ENCODE results near the gene RBFOX2. TPM values are rescaled to one million over a fixed set of nuclear protein-coding genes. Genes with fewer than 3 reads are reported as not detected.

RBFOX2 gene
- total and polyA plus RNA-seq, 4 donors: 14.2 to 53.6 (median 25.6) TPM

- Histone ChIP-seq H3K4me3 (ENCODE audit: low read depth in 1 of 3, low read length in 3 of 3) (no peak overlapping the region), H3K9ac (ENCODE audit: low read depth in 1 of 2, low read length in 2 of 2) (no peak overlapping the region), H3K27ac (ENCODE audit: low read depth in 1 of 2, low read length in 2 of 2) (no peak overlapping the region), H3K27me3 (ENCODE audit: control insufficient read depth in 4 of 4, insufficient read depth in 4 of 4, low read length in 3 of 4) (no peaks in the 10 kb centered on the region), H3K4me1 (ENCODE audit: control insufficient read depth in 4 of 4, insufficient read depth in 4 of 4, low read length in 3 of 4) (peaks cover 4 to 66% (median 49%) of the 10 kb centered on the region in 4 donors), H3K9me3 (ENCODE audit: control insufficient read depth in 4 of 4, low read length in 3 of 4) (no peaks in the 10 kb centered on the region), H3K36me3 (ENCODE audit: control insufficient read depth in 4 of 4, insufficient read depth in 3 of 4, low read depth in 1 of 4, low read length in 3 of 4) (no peaks in the 10 kb centered on the region)
- no peak for DNase-seq (ENCODE audit: low spot score)
- TF ChIP-seq RAD21 (IDR thresholded peaks at IDR 0.05) (peak in 1 of 2 donors; percentile 24), NR2F2 (IDR thresholded peaks at IDR 0.05) (peak; percentile 58), TAF1 (conservative IDR thresholded peaks at IDR 0.05) (no peak), HNF4A (conservative IDR thresholded peaks at IDR 0.05) (peak in 1 of 2 donors; percentile 22), RXRA (IDR thresholded peaks at IDR 0.05) (peak; percentile 38 to 53)
- WGBS: 63% methylated on average over 8 of the region's 8 CpGs
Measured at GRCh38 chr22:35919002-35919542, 109.6 kb downstream of the RBFOX2 start.

- WGBS: 44% methylated on average over 3 of the region's 3 CpGs
- Histone ChIP-seq H3K4me1 (ENCODE audit: control insufficient read depth in 4 of 4, insufficient read depth in 4 of 4, low read length in 3 of 4) (peaks cover 4 to 71% (median 54%) of the 10 kb centered on the region in 4 donors), H3K27ac (ENCODE audit: low read depth in 1 of 2, low read length in 2 of 2) (no peak overlapping the region)
Measured at GRCh38 chr22:35918456-35918855, 110.2 kb downstream of the RBFOX2 start.

GRCh38 chr22:35917651-35918050 lies 111.0 kb downstream of the RBFOX2 start:
- Histone ChIP-seq H3K27me3 (ENCODE audit: control insufficient read depth in 4 of 4, insufficient read depth in 4 of 4, low read length in 3 of 4) (no peaks in the 10 kb centered on the region), H3K36me3 (ENCODE audit: control insufficient read depth in 4 of 4, insufficient read depth in 3 of 4, low read depth in 1 of 4, low read length in 3 of 4) (no peaks in the 10 kb centered on the region), H3K4me1 (ENCODE audit: control insufficient read depth in 4 of 4, insufficient read depth in 4 of 4, low read length in 3 of 4) (peaks cover 1 to 67% (median 52%) of the 10 kb centered on the region in 4 donors), H3K9me3 (ENCODE audit: control insufficient read depth in 4 of 4, low read length in 3 of 4) (no peaks in the 10 kb centered on the region), H3K27ac (ENCODE audit: low read depth in 1 of 2, low read length in 2 of 2) (no peak overlapping the region), H3K4me3 (ENCODE audit: low read depth in 1 of 3, low read length in 3 of 3) (no peak overlapping the region), H3K9ac (ENCODE audit: low read depth in 1 of 2, low read length in 2 of 2) (no peak overlapping the region)
- TF ChIP-seq ZBTB33 (IDR thresholded peaks at IDR 0.05) (no peak), RAD21 (IDR thresholded peaks at IDR 0.05) (no peak), CTCF (IDR thresholded peaks at IDR 0.05; ENCODE audit: low read depth, low read length, missing input control) (no peak)
- 96% methylated on average over 4 of the region's 4 CpGs for WGBS
- DNase-seq (ENCODE audit: low spot score): no peak

More at GRCh38 chr22:35918456-35918855, 110.2 kb downstream of the RBFOX2 start:
- Histone ChIP-seq H3K36me3 (ENCODE audit: control insufficient read depth in 4 of 4, insufficient read depth in 3 of 4, low read depth in 1 of 4, low read length in 3 of 4) (no peaks in the 10 kb centered on the region), H3K9me3 (ENCODE audit: control insufficient read depth in 4 of 4, low read length in 3 of 4) (no peaks in the 10 kb centered on the region), H3K9ac (ENCODE audit: low read depth in 1 of 2, low read length in 2 of 2) (no peak overlapping the region), H3K4me3 (ENCODE audit: low read depth in 1 of 3, low read length in 3 of 3) (no peak overlapping the region), H3K27me3 (ENCODE audit: control insufficient read depth in 4 of 4, insufficient read depth in 4 of 4, low read length in 3 of 4) (no peaks in the 10 kb centered on the region)
- no peak for TF ChIP-seq EGR1 (IDR thresholded peaks at IDR 0.05; ENCODE audit: low read depth in 2 of 2)
- no peak for TF ChIP-seq MAX (IDR thresholded peaks at IDR 0.05)
- no peak for TF ChIP-seq FOXA2 (IDR thresholded peaks at IDR 0.05)
- TF ChIP-seq JUND (IDR thresholded peaks at IDR 0.05): no peak
- TF ChIP-seq HNF4A (conservative IDR thresholded peaks at IDR 0.05): peak in 1 of 2 donors; percentile 9
- no peak for TF ChIP-seq GABPA (IDR thresholded peaks at IDR 0.05 in 1 of 2, conservative IDR thresholded peaks at IDR 0.05 in 1 of 2)
- TF ChIP-seq YY1 (IDR thresholded peaks at IDR 0.05): no peak
- DNase-seq (ENCODE audit: low spot score): no peak
